Measurements from ENCODE around the gene PRSS57. TPM values are rescaled to one million over a fixed set of nuclear protein-coding genes. Genes with fewer than 3 reads are reported as not detected.

PRSS57 gene
- total and polyA plus RNA-seq, 2 donors (not counting 1 experiment from before 2014, with no cell fraction given): not detected

DNA sequence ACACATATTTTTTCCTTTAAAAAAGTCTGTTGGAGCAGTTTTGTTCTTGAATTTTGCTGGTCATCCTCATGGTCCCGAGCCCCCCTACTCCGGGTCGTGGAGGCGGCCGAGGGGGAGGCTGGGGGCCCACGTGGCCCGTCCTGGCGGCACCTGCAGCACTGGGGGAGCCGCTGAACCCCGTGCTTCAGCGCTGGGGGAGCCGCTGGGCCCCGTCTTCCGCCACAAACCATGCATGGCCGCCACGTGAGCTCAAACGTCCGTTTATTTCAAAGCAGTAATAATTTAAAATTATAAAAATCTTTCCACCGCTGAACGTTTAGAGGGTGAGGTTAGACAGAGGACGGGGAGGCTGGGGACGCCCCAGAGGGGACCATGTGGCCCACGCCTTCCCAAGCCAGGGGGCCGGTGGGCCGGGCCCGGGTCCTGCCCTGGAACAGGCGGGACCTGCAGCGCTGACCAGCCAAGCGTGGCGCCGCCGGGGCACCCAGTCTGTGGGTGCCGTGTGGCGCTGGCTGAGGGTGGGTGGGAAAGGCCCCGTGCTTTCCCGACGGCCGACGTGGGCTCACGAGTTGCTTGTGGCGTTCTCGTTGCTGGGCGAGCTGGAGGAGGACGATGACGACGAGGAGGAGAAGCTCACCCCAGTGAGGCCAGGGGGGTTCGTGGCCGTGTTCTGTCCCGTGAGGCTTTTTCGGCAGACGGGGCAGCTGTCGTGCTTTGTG is 47.5 kb downstream of the PRSS57 start:
- Histone ChIP-seq H4K20me1 (ENCODE audit: control insufficient read depth, extremely low read depth, insufficient read depth, low read length) (no peaks in the 10 kb centered on the region), H3K9ac (ENCODE audit: insufficient read depth, low read length) (no peak overlapping the region), H3K27me3 (ENCODE audit: control insufficient read depth, insufficient read depth, low read length) (no peaks in the 10 kb centered on the region), H3K36me3 (ENCODE audit: control insufficient read depth, insufficient read depth, low read length) (peaks cover 24% of the 10 kb centered on the region), H3K9me3 (ENCODE audit: control insufficient read depth, insufficient read depth, low read depth, low read length) (no peaks in the 10 kb centered on the region), H3K27ac (ENCODE audit: insufficient read depth, low read length) (no peak overlapping the region), H3K4me3 (replicated peaks in 1 of 4; ENCODE audit: control extremely low read depth in 1 of 4, insufficient read depth in 1 of 4, low read depth in 3 of 4, low read length in 4 of 4) (no peak overlapping the region), H2AFZ (ENCODE audit: low read length) (no peak overlapping the region), H3K4me2 (ENCODE audit: extremely low read depth, insufficient read depth, low read length) (no peak overlapping the region), H3K4me1 (ENCODE audit: control insufficient read depth, extremely low read depth, insufficient read depth, low read length) (no peaks in the 10 kb centered on the region), H3K79me2 (ENCODE audit: control insufficient read depth, insufficient read depth, low read length) (peaks cover 13% of the 10 kb centered on the region)
- TF ChIP-seq, protein P1, sequence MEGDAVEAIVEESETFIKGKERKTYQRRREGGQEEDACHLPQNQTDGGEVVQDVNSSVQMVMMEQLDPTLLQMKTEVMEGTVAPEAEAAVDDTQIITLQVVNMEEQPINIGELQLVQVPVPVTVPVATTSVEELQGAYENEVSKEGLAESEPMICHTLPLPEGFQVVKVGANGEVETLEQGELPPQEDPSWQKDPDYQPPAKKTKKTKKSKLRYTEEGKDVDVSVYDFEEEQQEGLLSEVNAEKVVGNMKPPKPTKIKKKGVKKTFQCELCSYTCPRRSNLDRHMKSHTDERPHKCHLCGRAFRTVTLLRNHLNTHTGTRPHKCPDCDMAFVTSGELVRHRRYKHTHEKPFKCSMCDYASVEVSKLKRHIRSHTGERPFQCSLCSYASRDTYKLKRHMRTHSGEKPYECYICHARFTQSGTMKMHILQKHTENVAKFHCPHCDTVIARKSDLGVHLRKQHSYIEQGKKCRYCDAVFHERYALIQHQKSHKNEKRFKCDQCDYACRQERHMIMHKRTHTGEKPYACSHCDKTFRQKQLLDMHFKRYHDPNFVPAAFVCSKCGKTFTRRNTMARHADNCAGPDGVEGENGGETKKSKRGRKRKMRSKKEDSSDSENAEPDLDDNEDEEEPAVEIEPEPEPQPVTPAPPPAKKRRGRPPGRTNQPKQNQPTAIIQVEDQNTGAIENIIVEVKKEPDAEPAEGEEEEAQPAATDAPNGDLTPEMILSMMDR (conservative IDR thresholded peaks at IDR 0.05 in 1 of 2, IDR thresholded peaks at IDR 0.05 in 1 of 2; ENCODE audit: low read depth in 1 of 2, low read length in 2 of 2): no peak
- no peak for TF ChIP-seq EZH2 (IDR thresholded peaks at IDR 0.05; ENCODE audit: low read length, missing control alignments)
- no peak for DNase-seq (ENCODE audit: low read depth in 2 of 2)

DNA sequence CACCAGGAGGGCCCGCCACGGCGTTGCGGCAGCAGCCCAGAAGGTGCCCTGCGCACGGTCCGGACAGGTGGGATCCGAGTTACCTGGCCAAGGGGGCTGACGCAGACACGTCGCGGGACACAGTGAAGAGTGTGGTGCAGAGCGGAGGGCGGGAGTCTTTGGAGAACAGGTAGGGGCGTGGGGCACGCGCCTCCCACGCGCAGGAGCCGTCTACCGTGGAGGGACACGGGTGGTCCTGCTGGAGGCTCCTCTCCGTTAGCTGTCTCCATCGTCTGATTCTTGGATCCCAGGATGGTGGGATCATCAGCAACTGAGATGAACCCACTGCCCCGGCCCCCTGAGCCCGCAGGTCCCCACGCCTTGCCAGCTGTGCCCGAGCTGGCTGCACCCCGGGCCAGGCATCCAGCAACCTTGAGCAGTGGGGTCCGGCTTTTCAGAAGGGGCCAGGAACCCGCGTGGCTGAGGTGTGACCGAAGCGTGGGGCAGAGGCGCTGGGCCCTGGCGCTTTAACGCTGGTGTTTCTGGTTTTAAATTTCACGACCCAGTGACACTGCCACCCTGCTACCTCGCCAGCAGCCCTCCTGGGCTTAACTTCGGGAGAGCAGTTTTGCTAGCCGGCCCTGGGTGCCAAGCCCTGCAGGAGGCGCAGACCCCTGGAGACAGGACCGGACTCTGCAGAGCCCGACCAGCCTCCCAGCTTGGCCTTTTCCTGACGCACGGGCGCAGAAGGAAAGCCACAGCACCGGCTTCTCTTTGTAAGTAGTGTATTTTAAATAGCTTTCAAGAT is 48.3 kb downstream of the PRSS57 start:
- peaks cover 6% of the 10 kb centered on the region for H3K79me2 ChIP-seq (ENCODE audit: control insufficient read depth, insufficient read depth, low read length)

More for the DNA sequence above, 48.3 kb downstream of the PRSS57 start:
- H3K27ac ChIP-seq (ENCODE audit: insufficient read depth, low read length): no peak overlapping the region
- H3K9ac ChIP-seq (ENCODE audit: insufficient read depth, low read length): no peak overlapping the region
- H3K4me3 ChIP-seq (replicated peaks in 1 of 4; ENCODE audit: control extremely low read depth in 1 of 4, insufficient read depth in 1 of 4, low read depth in 3 of 4, low read length in 4 of 4): no peak overlapping the region
- no peak overlapping the region for H3K4me2 ChIP-seq (ENCODE audit: extremely low read depth, insufficient read depth, low read length)
- H3K36me3 ChIP-seq (ENCODE audit: control insufficient read depth, insufficient read depth, low read length): peaks cover 24% of the 10 kb centered on the region
- no peaks in the 10 kb centered on the region for H3K4me1 ChIP-seq (ENCODE audit: control insufficient read depth, extremely low read depth, insufficient read depth, low read length)
- no peak for TF ChIP-seq EZH2 (IDR thresholded peaks at IDR 0.05; ENCODE audit: low read length, missing control alignments)
- TF ChIP-seq, protein P1 (conservative IDR thresholded peaks at IDR 0.05 in 1 of 2, IDR thresholded peaks at IDR 0.05 in 1 of 2; ENCODE audit: low read depth in 1 of 2, low read length in 2 of 2): no peak
- no peaks in the 10 kb centered on the region for H3K27me3 ChIP-seq (ENCODE audit: control insufficient read depth, insufficient read depth, low read length)
- no peaks in the 10 kb centered on the region for H3K9me3 ChIP-seq (ENCODE audit: control insufficient read depth, insufficient read depth, low read depth, low read length)
- H2AFZ ChIP-seq (ENCODE audit: low read length): no peak overlapping the region
- DNase-seq (ENCODE audit: low read depth in 2 of 2): no peak
- H4K20me1 ChIP-seq (ENCODE audit: control insufficient read depth, extremely low read depth, insufficient read depth, low read length): no peaks in the 10 kb centered on the region
